ENCODE measurements around the gene ABCA5. TPM values are rescaled to one million over a fixed set of nuclear protein-coding genes. Genes with fewer than 3 reads are reported as not detected.

The ABCA5 gene
- total and polyA plus RNA-seq, 2 donors (not counting 3 experiments of a cell fraction or from before 2014, with no cell fraction given) = 9.3 to 23.2 TPM

- ChIA-PET CTCF (interaction anchor here (1.0 to 1.5 kb wide), 3 partner anchors 10 to 209 kb away, joined by 4 to 8 read pairs (median 6); partner anchors contain the start of gene ABCA5), POLR2A (no interaction called here)
- intact Hi-C loops (cut with micrococcal nuclease) = no loop called here
- dilution Hi-C loops (cut with MboI; ENCODE audit: extremely low pct_ligation_motif_present, low sequenced_read_pairs) = no loop called here
- Histone ChIP-seq H3K27me3 (ENCODE audit: control insufficient read depth in 2 of 2, insufficient read depth in 2 of 2, low read length in 2 of 2) (no peaks in the 10 kb centered on the region), H3K4me1 (ENCODE audit: control insufficient read depth, extremely low read depth, insufficient read depth, low read length) (no peaks in the 10 kb centered on the region), H3K9me3 (replicated peaks; ENCODE audit: control insufficient read depth, insufficient read depth, low read length) (no peaks in the 10 kb centered on the region), H3K36me3 (ENCODE audit: control insufficient read depth in 2 of 2, extremely low read depth in 1 of 2, insufficient read depth in 2 of 2, low read length in 2 of 2) (no peaks in the 10 kb centered on the region), H3K27ac (ENCODE audit: insufficient read depth, low read depth, low read length) (no peak overlapping the region), H3K4me2 (ENCODE audit: insufficient read depth, low read length) (no peak overlapping the region), H4K20me1 (replicated peaks; ENCODE audit: control insufficient read depth, extremely low read depth, insufficient read depth, low read length) (no peaks in the 10 kb centered on the region), H2AFZ (ENCODE audit: low read depth, low read length) (no peak overlapping the region), H3K9me1 (replicated peaks; ENCODE audit: control insufficient read depth, extremely low read depth, insufficient read depth, low read length) (no peaks in the 10 kb centered on the region), H3K9ac (replicated peaks; ENCODE audit: extremely low read depth, insufficient read depth, low read length) (no peak overlapping the region), H3K79me2 (ENCODE audit: control insufficient read depth, insufficient read depth, low read length) (peaks cover 2% of the 10 kb centered on the region), H3K4me3 (replicated peaks in 1 of 3; ENCODE audit: insufficient read depth in 1 of 3, low read depth in 1 of 3, low read length in 3 of 3) (no peak overlapping the region)
- DNase-seq (ENCODE audit: low read depth, low spot score) = no peak
- BruUV-seq (replicated peaks) = no TSS peak
- TF ChIP-seq MYC (IDR thresholded peaks at IDR 0.05; ENCODE audit: low read depth, low read length) = no peak
- TF ChIP-seq GATA2 (IDR thresholded peaks at IDR 0.05; ENCODE audit: insufficient read depth, insufficient read length, low read depth, low read length) = no peak
- no peak for TF ChIP-seq FOS (IDR thresholded peaks at IDR 0.05; ENCODE audit: borderline replicate concordance, insufficient read depth, low read length)
- no peak for TF ChIP-seq MAX (IDR thresholded peaks at IDR 0.05; ENCODE audit: insufficient read depth, insufficient read length)
- FAIRE-seq = no peak
Measured at GRCh38 chr17:69314246-69315065, 12.5 kb downstream of the ABCA5 start.

GRCh38 chr17:69305177-69305576 is 21.8 kb downstream of the ABCA5 start:
- no peak overlapping the region for H2AFZ ChIP-seq (ENCODE audit: low read depth, low read length)
- ChIA-PET POLR2A (interaction anchor here (0.6 kb wide), 1 partner anchor 865 kb away, joined by 3 read pairs; no protein-coding TSS in a partner anchor), CTCF (interaction anchor here (1.0 to 2.0 kb wide), 3 partner anchors 9 to 90 kb away, joined by 3 to 6 read pairs (median 4); partner anchors contain the start of gene ABCA5)
- no peak overlapping the region for H3K9ac ChIP-seq (replicated peaks; ENCODE audit: extremely low read depth, insufficient read depth, low read length)
- H3K4me1 ChIP-seq (ENCODE audit: control insufficient read depth, extremely low read depth, insufficient read depth, low read length) = no peaks in the 10 kb centered on the region
- H3K9me3 ChIP-seq (replicated peaks; ENCODE audit: control insufficient read depth, insufficient read depth, low read length) = no peaks in the 10 kb centered on the region
- no peaks in the 10 kb centered on the region for H3K9me1 ChIP-seq (replicated peaks; ENCODE audit: control insufficient read depth, extremely low read depth, insufficient read depth, low read length)
- H3K27ac ChIP-seq (ENCODE audit: insufficient read depth, low read depth, low read length) = no peak overlapping the region
- intact Hi-C loops (cut with micrococcal nuclease) = no loop called here
- BruUV-seq (replicated peaks) = no TSS peak
- dilution Hi-C loops (cut with MboI; ENCODE audit: extremely low pct_ligation_motif_present, low sequenced_read_pairs) = no loop called here
- no peak for FAIRE-seq
- H3K4me3 ChIP-seq (replicated peaks in 1 of 3; ENCODE audit: insufficient read depth in 1 of 3, low read depth in 1 of 3, low read length in 3 of 3) = no peak overlapping the region
- DNase-seq (ENCODE audit: low read depth, low spot score) = no peak
- no peak for TF ChIP-seq JUN (IDR thresholded peaks at IDR 0.05; ENCODE audit: borderline replicate concordance, insufficient read depth, insufficient read length, low read depth)
- H3K36me3 ChIP-seq (ENCODE audit: control insufficient read depth in 2 of 2, extremely low read depth in 1 of 2, insufficient read depth in 2 of 2, low read length in 2 of 2) = peaks cover 0 to 2% of the 10 kb centered on the region in 2 experiments
- H3K79me2 ChIP-seq (ENCODE audit: control insufficient read depth, insufficient read depth, low read length) = no peaks in the 10 kb centered on the region
- H3K4me2 ChIP-seq (ENCODE audit: insufficient read depth, low read length) = no peak overlapping the region
- no peaks in the 10 kb centered on the region for H3K27me3 ChIP-seq (ENCODE audit: control insufficient read depth in 2 of 2, insufficient read depth in 2 of 2, low read length in 2 of 2)
- no peaks in the 10 kb centered on the region for H4K20me1 ChIP-seq (replicated peaks; ENCODE audit: control insufficient read depth, extremely low read depth, insufficient read depth, low read length)
